ENCODE results near the gene CDC34. TPM values are rescaled to one million over a fixed set of nuclear protein-coding genes. Genes with fewer than 3 reads are reported as not detected.

CDC34 gene
- total RNA-seq, 2 experiments from 2014 or later, result 36.7 to 41.5 TPM

DNA sequence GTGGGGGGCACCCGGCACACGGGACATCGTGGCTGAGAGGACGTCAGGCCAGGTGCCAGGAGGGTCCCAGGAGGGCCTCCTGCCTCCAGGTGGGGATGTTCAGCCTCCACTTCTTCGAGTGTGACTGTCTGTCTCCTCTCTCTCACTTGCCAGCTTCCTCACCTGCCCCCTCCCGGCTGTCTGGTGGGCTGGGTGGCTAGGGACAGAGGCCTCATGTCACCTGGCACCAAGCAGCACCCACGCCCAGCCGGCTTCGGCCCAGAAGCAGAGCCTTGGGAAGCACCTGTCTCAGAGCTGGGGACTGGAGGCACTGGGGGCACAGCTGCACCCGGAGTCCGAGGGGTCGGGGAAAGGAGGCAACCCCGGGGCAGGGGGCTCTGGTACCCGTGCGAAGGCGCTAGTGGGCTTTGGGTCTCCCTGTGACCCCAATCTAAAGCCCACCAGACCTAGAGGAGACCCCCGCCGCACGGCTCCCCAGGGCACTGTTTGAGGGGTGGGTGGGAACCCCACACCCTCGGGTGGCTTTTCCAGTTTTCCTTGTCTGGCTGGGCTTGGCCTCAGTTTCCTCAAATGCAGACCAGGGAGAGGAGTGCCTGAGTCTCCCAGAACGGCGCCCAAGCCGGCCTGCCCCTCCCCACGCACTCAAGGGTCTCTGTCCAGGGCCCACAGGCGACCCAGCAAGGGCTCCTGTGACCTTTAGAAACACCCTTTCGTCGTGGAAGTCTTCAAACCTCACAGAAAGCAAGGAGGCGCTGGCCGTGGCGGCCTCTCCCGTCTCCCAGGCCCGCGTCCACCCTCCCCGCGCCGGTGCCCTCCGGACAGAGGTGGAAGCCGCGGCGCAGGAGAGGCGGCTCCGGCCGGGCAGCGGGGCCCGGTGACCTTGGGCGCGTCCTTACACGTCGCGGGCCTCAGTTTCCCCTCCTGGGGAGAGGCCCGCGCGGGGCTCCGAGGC is 57.5 kb downstream of the CDC34 start:
- Mint-ChIP-seq H3K27me3 (peaks cover 19% of the 10 kb centered on the region), H3K4me1 (peaks cover 3% of the 10 kb centered on the region), H3K27ac (no peak overlapping the region), H3K9me3 (ENCODE audit: low read depth) (no peaks in the 10 kb centered on the region), H3K4me3 (no peak overlapping the region), H3K36me3 (ENCODE audit: low read depth) (no peaks in the 10 kb centered on the region)
- ChIA-PET POLR2A (interaction anchor here (0.6 kb wide), 1 partner anchor 16 kb away, joined by 3 read pairs; no protein-coding TSS in a partner anchor), CTCF (interaction anchor here (0.6 to 0.7 kb wide), 2 partner anchors 114 to 1597 kb away, joined by 3 read pairs; no protein-coding TSS in a partner anchor)
- intact Hi-C loops (cut with DNase I, micrococcal nuclease), result loop anchor here (2.0 to 10.0 kb wide), 3 partner anchors 38 to 146 kb away; partner anchors contain the start of gene POLRMT (in 1 of the 2)
- peak; percentile 35 for DNase-seq
- ATAC-seq, result no peak

DNA sequence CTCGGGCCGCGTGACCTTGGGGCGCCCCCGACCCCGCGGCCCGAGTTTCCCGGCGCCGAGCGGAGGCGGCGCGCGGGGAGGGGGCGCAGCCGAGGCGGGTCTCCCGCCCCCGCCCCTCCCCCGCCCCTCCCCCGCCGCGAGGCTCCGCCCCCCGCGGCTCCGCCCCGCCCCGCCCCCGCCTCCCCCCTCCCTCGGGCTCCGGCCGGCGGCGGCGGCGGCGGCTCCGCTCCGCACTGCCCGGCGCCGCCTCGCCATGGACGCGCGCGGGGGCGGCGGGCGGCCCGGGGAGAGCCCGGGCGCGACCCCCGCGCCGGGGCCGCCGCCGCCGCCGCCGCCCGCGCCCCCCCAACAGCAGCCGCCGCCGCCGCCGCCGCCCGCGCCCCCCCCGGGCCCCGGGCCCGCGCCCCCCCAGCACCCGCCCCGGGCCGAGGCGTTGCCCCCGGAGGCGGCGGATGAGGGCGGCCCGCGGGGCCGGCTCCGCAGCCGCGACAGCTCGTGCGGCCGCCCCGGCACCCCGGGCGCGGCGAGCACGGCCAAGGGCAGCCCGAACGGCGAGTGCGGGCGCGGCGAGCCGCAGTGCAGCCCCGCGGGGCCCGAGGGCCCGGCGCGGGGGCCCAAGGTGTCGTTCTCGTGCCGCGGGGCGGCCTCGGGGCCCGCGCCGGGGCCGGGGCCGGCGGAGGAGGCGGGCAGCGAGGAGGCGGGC is 58.3 kb downstream of the CDC34 start, which contains the start of gene HCN2:
Gene HCN2 (plus strand): TSS at position 189 of the 703 bp plus-strand sequence. CDS start 65 bp downstream, at position 254.
- DNase-seq (no peak), ATAC-seq (no peak)
- Mint-ChIP-seq H3K4me1 (peaks cover 3% of the 10 kb centered on the region), H3K9me3 (ENCODE audit: low read depth) (no peaks in the 10 kb centered on the region), H3K27me3 (peaks cover 19% of the 10 kb centered on the region), H3K4me3 (no peak within 1 kb of the TSS), H3K36me3 (ENCODE audit: low read depth) (no peaks in the 10 kb centered on the region), H3K27ac (no peak within 1 kb of the TSS)
- POLR2A ChIA-PET, result no interaction called here
- intact Hi-C loops (cut with DNase I, micrococcal nuclease), result loop anchor here (2.0 to 10.0 kb wide), 3 partner anchors 37 to 145 kb away; partner anchors contain the start of gene POLRMT (in 1 of the 2)
- CTCF ChIA-PET, result no interaction called here

DNA sequence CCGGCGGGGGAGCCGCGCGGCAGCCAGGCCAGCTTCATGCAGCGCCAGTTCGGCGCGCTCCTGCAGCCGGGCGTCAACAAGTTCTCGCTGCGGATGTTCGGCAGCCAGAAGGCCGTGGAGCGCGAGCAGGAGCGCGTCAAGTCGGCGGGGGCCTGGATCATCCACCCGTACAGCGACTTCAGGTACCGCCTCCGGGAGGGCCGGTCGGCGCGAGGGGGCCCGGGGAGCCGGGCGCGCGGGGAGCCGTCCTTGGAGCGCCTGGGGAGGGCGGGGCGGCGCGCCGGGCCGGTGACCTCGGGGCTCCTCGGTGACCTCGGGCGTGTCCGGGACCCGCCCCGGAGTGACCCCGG is 58.8 kb downstream of the CDC34 start:
- peak; percentile 41 for ATAC-seq
- intact Hi-C loops (cut with DNase I, micrococcal nuclease), result no loop called here
- H3K9me3 Mint-ChIP-seq (ENCODE audit: low read depth), result no peaks in the 10 kb centered on the region
- peak; percentile 53 for DNase-seq
- H3K4me1 Mint-ChIP-seq, result peaks cover 3% of the 10 kb centered on the region
- no peak overlapping the region for H3K4me3 Mint-ChIP-seq
- H3K27me3 Mint-ChIP-seq, result peaks cover 19% of the 10 kb centered on the region
- no peaks in the 10 kb centered on the region for H3K36me3 Mint-ChIP-seq (ENCODE audit: low read depth)
- no peak overlapping the region for H3K27ac Mint-ChIP-seq
- CTCF ChIA-PET, result no interaction called here
- POLR2A ChIA-PET, result no interaction called here

DNA sequence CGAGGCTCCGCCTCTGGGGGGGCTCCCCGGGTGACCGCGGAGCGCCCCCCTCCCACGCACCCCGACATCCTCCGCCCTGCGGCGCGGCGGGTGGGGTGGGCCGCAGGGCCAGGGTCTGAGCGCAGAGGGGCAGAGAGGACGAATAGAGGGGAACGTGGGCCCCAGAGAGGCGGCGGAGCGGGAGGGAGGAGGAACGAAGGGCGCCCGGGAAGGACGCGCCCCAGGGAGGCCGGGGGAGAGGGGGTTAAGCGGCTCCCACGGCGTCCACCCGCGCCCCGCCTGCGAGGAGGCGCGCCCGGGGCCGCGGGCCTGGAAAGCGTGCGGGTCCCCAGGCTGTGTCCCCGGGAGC is 59.2 kb downstream of the CDC34 start:
- intact Hi-C loops (cut with DNase I, micrococcal nuclease), result no loop called here
- peaks cover 19% of the 10 kb centered on the region for H3K27me3 Mint-ChIP-seq
- no peaks in the 10 kb centered on the region for H3K9me3 Mint-ChIP-seq (ENCODE audit: low read depth)
- ChIA-PET CTCF (no interaction called here), POLR2A (no interaction called here)
- H3K4me3 Mint-ChIP-seq, result no peak overlapping the region
- H3K4me1 Mint-ChIP-seq, result peaks cover 3% of the 10 kb centered on the region
- H3K27ac Mint-ChIP-seq, result no peak overlapping the region
- no peaks in the 10 kb centered on the region for H3K36me3 Mint-ChIP-seq (ENCODE audit: low read depth)
- no peak for ATAC-seq
- DNase-seq, result no peak

DNA sequence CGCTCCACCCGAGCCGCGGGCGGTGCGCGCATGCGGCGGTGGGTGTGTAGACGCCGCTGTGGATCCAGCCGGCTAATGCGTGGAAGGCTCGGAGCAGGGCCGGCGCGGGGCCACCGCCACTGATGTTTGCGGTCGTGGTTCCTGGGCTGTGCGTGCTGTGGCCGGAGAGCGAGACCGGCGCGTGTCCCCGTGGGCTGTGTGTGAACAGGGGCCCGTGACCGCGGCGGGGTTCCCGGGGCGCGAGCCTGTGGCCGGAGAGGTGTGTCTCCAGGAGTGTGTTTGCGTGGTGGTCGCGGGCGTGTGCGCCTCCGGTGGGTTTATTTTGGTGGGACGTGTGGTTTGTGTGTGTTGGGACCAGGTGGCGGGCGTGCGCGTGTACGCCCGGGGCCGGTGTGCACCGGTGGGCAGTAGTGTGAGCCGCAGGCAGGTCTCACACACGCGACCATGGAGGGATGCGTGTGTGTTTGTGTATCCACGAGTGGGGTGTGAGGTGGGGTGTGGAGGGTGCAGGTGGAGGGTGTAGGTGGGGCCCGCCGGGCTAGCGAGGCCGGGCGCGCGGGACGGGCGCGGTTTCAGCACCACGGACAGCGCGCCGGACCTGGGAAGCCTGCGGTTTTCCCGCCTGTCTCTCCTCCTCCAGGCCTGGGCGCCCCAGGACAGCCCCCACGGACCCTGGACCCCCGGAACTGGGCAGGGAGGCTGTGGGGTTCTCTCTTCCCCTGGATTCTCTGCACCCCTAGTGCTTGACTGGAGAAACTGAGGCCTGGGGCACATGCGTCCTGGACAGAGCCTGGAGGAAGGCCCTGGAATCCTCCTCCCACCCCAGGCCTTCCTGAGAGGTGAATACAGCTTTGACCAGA is 59.8 kb downstream of the CDC34 start:
- Mint-ChIP-seq H3K27me3 (peaks cover 17% of the 10 kb centered on the region), H3K36me3 (ENCODE audit: low read depth) (no peaks in the 10 kb centered on the region), H3K4me1 (peaks cover 3% of the 10 kb centered on the region), H3K4me3 (peak overlapping the region; percentile 38), H3K9me3 (ENCODE audit: low read depth) (no peaks in the 10 kb centered on the region), H3K27ac (no peak overlapping the region)
- DNase-seq, result no peak
- intact Hi-C loops (cut with DNase I, micrococcal nuclease), result no loop called here
- CTCF ChIA-PET, result no interaction called here
- no peak for ATAC-seq
- POLR2A ChIA-PET, result no interaction called here

Other genes with a start within 250 kb of the CDC34 start
- gene PLPP2, start 240.4 kb upstream of the CDC34 start, total RNA-seq, result under 1 TPM; 0.37 to 0.42 TPM
- gene MIER2, start 187.0 kb upstream of the CDC34 start, total RNA-seq, result 10 to 100 TPM; 21.2 to 24.6 TPM
- gene C2CD4C, start 122.6 kb upstream of the CDC34 start, total RNA-seq, result under 1 TPM; 0.09 to 0.11 TPM
- under 1 TPM in 1 of 2 experiments, not detected in 1; 0.21 TPM for gene SHC2, start 70.7 kb upstream of the CDC34 start, total RNA-seq
- gene MADCAM1, start 35.3 kb upstream of the CDC34 start, total RNA-seq, result under 1 TPM in 1 of 2 experiments, not detected in 1; 0.14 TPM
- 1 to 10 TPM; 6.4 to 8.4 TPM for gene TPGS1, start 24.3 kb upstream of the CDC34 start, total RNA-seq
- 10 to 100 TPM; 22.5 to 25.3 TPM for gene GZMM, start 12.3 kb downstream of the CDC34 start, total RNA-seq
- 100 to 1,000 TPM; 165 to 175 TPM for gene BSG, start 40.8 kb downstream of the CDC34 start, total RNA-seq
- under 1 TPM; 0.48 to 0.53 TPM for gene HCN2, start 58.1 kb downstream of the CDC34 start, total RNA-seq
- 10 to 100 TPM; 69.0 to 77.4 TPM for gene POLRMT, start 101.8 kb downstream of the CDC34 start, total RNA-seq
- gene FGF22, start 108.1 kb downstream of the CDC34 start, total RNA-seq, result not detected
- 10 to 100 TPM; 83.0 to 91.3 TPM for gene RNF126, start 131.5 kb downstream of the CDC34 start, total RNA-seq
- gene FSTL3, start 144.6 kb downstream of the CDC34 start, total RNA-seq, result 10 to 100 TPM in 1 of 2 experiments, 1 to 10 TPM in 1; 8.5 to 10.1 TPM
- not detected for gene PRSS57, start 163.7 kb downstream of the CDC34 start, total RNA-seq
- gene PALM, start 177.2 kb downstream of the CDC34 start, total RNA-seq, result under 1 TPM in 1 of 2 experiments, not detected in 1; 0.18 TPM
- gene MISP, start 219.4 kb downstream of the CDC34 start, total RNA-seq, result under 1 TPM in 1 of 2 experiments, not detected in 1; 0.07 TPM